GM19025 (cell line): ENCODE measurements around the gene CCDC87.
"Not testable (repeated sequence)": the region's sequence is repeated elsewhere in the genome, so short reads cannot be mapped to it uniquely, and the experiment has no call there.

Experiments used
- ATAC-seq: cut with Tn5 transposase; IDR thresholded peaks from one replicate; pipeline ENCODE4 v1.9.1; 2021; ENCODE audit warnings: mild to moderate bottlenecking, low read depth, moderate library complexity; ENCODE audit not compliant: unreplicated experiment

The CCDC87 gene

DNA sequence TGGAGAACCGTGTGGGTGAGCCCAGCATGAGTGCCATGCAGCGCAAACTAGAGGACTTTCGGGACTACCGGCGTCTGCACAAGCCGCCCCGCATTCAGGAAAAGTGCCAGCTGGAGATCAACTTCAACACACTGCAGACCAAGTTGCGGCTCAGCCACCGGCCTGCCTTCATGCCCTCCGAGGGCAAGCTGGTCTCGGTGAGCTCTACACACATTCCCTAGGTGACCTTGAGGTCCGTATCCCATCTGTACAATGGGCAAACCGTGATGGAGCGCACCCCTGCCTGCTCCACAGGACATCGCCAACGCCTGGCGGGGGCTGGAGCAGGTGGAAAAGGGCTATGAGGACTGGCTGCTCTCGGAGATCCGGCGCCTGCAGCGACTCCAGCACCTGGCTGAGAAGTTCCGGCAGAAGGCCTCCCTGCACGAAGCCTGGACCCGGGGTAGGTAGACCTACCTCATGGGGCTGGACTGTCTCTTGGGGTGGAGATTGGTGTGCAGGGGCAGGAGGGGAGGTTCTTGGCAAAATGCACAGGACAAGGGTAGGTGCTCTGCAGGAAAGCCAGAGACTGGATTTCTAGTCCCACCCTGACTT lies 35.0 kb downstream of the CCDC87 start:
- ATAC-seq = no peak

DNA sequence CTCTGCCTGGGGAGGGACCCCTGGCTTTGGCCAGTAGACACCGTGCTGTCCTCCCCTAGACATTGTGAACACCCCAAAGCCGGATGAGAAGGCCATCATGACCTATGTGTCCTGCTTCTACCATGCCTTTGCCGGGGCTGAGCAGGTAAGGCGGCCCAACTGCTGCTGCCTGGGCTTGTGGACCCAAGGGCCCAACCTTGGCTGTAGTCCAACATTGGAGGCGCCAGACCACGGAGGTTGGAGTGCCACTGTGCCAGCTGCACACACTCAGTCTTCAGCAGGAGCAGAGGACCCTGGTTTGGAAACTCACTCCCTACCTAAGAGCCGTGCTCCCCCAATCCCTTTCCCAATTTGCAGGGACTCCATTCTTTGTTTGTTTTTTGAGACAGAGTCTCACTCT lies 36.8 kb downstream of the CCDC87 start:
- no peak for ATAC-seq

DNA sequence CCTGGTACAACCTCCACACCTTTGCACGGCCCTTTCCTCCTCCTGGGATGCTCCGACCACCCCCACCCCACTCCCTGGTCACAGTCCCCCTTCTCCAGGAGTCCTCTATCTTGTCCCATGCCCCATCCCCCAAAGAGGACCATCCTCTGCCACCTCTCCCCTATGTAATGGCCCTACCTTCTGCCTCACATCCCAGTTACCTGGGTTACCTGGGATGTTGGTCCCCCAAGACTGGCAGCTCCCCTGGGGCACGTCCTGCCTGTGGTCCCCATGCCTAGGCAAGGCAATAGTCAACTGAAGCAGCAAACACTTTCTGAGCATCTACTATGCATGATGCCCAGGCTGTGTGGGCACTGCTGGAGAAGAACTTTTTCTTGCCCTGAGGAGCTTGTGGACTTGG lies 37.4 kb downstream of the CCDC87 start:
- no peak for ATAC-seq

DNA sequence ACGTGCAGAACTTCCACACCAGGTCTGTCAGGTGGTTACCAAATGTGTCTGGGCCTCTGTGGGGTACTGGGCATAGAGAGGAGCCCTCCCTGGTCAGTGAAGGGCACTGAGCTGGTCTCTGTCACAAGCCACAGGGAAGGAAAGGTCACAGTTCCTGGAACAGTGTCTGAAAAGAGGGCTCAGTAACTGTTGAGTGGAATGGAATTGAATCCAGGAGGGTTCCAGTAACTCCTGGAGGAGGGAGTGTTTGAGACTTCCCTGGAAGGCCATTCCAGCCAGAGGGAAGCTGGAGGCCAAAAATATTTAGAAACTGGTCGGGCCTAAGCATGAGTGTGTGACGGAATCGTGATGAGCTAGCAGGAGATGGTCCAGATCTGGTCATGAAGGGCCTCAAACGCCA lies 38.3 kb downstream of the CCDC87 start:
- no peak for ATAC-seq

DNA sequence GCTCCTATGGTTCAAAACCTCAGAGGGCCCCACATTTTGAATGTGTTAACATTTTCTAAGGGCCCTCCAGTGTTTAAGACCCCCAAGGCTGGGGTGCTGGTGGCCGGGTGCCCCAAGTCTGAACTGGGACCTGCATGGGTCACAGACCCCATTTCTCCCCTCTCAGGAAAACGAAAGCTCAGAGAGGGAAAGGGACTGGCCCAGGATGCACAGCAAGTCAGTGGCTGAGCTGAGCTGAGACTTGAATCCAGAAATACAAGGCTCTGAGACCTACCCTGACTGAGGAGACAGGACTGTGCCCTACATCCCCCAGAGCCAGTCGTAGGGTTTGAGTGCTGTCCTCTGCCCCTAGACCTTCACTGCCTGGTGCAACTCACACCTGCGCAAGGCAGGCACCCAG lies 42.0 kb downstream of the CCDC87 start:
- ATAC-seq = no peak

DNA sequence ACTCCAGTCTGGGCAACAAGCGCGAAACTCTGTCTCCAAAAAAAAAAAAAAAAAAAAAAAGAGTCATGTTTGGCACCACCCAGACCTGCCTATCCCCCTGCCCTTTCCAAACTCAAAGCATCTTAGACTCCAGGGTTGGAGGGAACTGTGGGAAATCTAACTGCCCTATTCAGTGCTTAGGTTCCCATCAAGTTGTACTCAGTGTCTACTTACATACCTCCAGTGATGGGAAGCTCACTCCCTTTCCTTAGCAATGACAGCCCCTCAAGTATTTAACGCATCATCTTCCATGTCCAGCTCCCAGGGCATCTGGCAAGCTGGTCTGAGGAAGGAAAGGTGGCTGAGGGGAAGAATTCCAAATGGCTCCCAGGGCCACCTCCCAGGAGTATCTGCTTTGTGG lies 43.2 kb downstream of the CCDC87 start:
- no peak for ATAC-seq

DNA sequence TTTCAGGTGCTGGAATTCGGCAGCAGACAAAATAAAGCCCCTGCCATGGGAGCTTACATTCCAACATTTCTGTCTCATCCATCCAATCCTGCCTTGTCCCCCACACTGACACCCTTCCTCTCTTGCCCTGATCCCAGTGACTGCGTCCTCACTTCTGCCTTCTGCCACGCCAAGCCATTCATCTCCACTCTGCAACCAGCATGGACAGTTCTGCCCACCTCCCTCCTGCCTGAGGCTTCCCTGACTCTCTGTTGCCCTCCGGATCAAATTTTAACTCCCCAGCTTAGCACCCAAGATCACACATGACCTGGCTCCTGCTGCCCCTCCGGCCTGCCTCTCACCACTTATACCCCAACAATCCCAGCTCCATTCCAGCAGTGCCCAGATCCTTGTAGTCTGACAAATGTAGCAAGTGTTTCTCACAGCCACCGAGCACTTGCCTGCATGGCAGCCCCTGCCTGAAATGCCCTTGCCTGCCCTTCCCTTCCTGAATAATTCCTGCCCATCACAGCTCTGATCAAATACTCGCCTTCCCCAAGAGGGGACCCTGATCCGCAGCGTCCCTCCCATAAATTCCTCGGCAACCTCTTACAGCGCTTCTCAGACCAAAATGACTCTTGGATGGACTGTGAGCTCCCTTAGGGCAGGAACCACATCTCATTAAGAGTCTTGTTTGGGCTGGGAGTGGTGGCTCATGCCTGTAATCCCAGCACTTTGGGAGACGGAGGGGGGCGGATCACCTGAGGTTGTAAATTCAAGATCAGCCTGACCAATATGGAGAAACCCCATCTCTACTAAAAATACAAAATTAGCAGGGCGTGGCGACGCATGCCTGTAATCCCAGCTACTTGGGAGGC lies 43.9 kb downstream of the CCDC87 start:
- ATAC-seq = no peak

DNA sequence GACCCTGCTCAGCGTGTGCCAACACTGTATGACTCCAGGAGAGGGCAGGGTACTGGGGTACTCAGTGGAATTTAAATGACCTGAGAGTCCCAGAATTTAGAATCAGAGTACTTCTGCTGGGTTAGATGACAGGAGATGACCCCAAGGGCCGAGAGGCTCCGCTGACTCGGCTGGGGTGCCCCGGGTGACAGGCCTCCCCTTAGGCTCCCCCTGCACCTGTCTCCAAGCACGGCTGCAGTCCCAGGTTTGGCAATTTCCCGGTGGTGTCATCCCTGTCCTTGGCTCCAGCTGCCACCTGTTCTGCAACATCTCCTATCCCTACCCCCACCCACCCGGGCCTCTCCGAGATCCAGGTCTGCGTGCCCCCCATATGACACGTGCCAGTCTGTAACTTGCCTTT lies 44.8 kb downstream of the CCDC87 start:
- no peak for ATAC-seq

DNA sequence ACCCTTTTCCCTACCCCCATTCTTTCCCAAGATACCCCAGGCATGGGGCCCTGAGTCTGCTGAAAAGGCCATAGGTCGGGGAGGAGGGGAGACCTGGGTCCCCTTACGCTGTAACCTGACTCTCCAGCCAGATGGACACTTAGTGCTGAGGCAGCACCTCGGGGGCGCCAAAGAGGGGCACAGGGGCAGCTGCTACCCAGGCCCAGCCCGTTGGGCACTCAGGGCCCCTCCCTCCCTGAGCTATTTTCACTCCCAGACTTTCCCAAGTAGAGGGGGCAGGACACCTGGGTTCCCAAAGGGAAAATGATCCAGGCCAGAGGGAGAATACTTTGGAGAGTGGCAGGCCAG lies 45.2 kb downstream of the CCDC87 start:
- ATAC-seq = no peak

DNA sequence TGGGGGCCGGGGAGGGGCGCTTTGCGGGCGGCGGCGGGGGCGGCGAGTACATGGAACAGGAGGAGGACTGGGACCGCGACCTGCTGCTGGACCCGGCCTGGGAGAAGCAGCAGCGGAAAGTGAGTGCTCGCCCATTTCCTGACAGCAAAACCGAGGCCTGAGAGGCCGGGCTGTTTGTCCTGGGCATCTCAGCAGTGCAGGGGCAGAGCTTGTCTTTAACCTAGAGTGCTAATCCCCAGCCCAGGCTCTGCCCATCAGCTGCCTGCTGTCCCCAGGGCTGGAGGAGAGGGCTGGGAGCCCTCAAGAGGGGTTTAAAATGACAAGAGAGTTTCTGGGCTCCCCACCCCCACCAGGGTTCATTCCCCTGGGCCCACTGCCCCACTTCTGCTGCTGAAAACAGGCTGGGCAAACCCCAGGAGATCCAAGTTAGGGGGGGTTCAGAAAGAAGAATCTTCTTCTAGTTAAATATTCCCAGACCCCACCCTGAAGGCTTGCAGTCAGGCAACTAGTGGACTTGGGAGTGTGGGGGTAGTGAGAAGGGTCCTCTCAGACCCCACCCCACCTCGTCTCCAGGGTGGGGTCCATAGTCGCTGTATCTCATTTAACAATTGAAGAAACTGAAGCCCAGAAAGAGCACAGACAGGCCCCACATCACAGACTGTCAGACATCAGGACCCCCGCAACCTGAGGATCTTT lies 45.7 kb downstream of the CCDC87 start:
- ATAC-seq = no peak

DNA sequence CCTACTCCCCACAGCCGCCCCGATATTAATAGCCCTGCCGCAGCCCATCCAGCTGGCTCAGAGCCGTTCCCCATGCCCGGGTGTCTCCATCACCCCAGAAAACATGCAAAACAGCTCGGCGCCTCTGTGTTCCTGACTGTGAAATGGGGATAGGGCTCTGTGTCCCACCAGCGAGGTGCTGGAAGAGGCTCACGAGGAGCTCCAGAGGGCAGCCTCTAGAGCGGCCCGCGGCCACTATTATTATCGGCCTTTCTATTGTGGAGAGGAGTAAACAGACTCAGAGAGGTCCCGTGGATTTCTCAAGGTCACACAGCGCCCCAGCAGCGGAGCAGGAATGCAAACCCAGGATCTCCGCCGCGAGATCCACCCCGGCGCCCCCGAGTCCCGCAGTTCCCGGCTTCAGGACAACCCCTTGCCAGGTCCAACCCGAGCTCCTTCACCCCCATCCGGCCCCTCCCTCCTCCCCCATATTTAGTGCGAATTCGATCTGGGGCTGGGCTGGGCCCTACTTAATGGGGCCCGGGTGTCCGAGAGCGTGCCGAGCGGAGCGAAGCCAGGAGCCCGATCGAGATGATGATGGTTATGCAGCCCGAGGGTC lies 46.4 kb downstream of the CCDC87 start, which contains the start of gene ACTN3:
ACTN3 (plus strand) TSS at position 536 of the 598 bp plus-strand sequence; CDS start at position 571, 35 bp downstream.
- ATAC-seq = no peak

DNA sequence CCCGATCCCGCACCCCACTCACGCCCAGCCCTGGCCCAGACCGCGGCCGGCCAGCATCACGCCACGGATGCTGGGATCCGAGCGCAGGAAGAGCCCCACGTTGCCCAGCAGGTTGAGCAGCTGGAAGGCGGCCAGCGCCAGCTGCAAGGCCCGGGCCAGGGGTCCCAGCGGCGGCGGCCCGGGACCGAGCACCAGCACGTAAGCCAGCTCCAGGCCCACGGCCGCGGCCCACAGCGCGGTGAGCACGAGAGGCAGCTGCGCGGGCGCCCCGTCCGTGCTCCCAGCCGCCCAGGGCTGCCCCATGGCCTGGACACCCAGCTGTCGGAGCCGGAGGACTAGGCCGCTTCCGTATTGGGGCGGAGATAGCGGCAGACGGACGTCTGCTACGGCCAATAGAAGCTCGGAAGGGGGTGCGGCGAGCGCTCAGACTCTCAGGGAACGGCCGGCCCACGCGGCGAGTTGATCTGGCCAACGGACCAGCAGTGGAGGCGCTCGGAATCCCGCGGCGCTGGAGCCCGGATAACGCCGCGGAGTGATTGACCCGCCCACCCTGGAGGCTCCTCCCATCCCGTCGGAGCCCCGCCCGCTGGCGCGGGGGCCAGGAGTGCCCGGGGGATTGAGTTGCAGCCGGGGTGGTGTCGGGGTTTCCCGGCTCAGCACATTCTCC lies 47.0 kb downstream of the CCDC87 start, which contains the start of gene ZDHHC24:
ZDHHC24 (minus strand) TSS at position 348 of the 667 bp plus-strand sequence; CDS start at position 303, 45 bp downstream.
- ATAC-seq = peak; percentile 89

DNA sequence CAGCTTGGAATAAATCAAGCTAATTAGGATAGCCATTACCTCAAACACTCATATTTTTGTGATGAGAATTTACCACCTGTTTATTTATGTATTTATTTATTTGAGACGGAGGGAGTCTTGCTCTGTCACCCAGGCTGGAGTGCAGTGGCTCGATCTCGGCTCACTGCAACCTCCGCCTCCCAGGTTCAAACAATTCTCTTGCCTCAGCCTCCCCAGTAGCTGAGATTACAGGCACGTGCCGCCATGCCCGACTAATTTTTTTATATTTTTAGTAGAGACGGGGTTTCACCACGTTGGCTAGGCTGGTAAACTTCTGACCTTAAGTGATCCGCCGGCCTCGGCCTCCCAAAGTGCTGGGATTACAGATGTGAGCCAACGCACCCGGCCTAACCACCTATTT lies 47.9 kb downstream of the CCDC87 start:
- ATAC-seq = not testable (repeated sequence)

DNA sequence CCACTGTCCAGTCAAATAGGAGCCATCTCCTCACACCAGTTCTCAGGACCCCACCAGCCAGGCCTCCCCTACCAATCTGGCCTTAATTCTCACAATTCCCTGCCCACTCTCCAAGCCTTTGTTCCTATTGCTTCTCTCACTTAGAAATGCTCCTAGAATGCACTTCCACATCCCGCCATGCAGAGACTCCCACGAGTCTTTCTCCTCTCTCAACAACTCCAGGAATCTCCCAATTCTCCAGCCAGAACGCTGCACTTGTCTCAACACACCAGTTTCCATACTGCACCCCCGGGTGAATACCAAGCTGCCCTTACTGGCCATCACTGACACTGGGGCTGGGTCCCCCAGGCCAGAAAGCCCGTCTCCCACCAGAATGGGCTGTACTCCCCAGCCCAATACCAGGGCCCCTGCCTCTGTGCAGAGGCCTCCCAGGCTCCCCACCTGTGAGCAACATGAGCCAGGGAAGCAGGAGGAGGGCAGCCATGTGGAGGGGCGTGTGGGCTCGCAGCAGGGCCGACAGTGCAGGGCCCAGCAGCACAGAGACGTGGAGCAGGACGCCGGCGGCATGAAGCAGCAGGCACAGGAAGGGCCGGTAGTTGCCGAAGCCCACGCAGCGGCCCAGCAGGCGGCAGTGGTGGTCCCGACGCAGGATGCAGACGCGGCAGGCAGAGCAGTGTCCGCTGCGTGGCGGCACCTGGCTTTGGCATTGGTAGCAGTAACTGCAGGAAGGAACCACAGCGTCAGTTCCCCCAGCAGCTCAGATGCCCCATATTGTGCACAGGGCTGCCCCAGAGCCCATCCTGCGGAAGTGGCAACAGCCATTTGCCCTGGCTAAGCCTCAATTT lies 49.4 kb downstream of the CCDC87 start:
- no peak for ATAC-seq

DNA sequence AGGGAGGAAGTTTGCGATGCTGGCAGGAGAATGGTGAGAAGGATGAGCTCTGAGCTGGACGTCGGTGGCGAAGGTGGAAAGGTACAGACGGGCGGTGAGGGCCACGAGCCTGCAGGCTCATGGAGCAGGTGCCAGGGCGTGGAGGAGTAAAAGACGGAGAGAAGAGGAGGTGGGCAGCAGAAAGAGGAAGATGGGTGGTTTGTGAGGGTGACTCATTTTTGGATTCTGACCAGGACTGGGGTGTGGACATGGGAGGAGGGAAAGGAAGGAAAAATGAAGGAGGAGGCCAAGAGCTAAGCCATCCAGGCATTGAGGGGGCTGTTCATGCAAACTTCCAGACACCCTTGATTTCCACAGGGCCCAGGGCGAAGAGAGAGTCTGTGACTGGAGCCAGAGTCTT lies 50.5 kb downstream of the CCDC87 start:
- ATAC-seq = no peak

DNA sequence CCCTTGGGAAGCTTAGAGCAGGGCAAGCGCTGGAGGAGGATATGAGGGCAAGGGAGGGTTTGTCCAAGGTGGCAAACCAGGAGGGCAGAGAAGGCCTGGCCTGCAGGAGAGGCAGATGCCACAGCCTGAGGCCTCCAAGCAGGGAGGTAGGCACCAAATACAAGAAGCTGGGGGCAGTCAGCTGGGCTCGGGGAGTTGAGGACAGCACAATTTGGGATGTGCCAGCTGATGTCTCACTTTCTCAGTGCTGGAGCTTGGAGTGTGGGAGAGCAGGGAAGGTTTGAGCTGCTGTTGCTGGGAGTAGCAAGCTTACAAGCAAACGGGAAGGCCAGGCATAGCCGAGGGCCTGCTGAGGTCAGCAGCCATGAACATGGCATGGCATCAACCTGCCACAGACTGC lies 51.0 kb downstream of the CCDC87 start:
- no peak for ATAC-seq

DNA sequence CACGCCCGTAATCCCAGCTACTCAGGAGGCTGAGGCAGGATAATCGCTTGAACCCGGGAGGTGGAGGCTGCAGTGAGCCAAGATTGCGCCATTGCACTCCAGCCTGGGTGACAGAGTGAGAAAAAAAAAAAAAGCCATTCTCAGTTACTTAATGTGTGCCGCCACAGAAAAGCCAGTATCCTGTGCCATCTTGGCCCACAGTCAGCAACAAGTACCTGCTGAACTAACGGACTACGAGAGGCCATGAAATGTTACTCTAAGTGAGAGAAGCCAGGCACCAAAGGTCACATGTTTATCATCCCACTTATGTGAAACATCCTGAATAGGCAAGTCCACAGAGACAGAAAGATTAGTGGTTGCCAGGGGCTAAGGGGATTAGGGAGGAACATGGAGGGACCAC lies 52.3 kb downstream of the CCDC87 start:
- not testable (repeated sequence) for ATAC-seq
